HG03521 (cell line): ENCODE data around the gene PARVG.
A peak's percentile ranks its signal among the peaks of the same experiment; 100 is the strongest.

ENCODE experiments used
- ATAC-seq: cut with Tn5 transposase; IDR thresholded peaks from one replicate; pipeline ENCODE4 v1.9.1; 2021; ENCODE audit warnings: mild to moderate bottlenecking, moderate library complexity; ENCODE audit not compliant: unreplicated experiment

PARVG gene

DNA sequence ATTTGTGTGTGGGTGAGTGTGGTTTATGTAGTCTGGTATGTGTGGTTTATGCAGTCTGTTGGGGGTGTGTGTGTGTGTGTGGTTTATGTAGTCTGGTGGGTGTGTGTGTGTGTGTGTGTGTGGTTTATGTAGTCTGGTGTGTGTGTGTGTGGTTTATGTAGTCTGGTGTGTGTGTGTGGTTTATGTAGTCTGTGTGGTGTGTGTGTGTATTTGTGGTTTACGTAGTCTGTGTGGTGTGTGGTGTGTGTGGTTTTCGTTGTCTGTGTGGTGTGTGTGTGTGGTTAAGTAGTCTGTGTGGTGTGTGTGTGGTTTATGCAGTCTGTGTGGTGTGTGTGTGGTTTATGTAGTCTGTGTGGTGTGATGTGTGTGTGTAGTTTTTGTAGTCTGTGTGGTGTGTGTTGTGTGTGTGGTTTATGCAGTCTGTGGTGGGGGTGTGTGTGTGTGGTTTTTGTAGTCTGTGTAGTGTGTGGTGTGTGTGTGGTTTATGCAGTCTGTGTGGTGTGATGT lies 26.2 kb upstream of the PARVG start:
- no peak for ATAC-seq

DNA sequence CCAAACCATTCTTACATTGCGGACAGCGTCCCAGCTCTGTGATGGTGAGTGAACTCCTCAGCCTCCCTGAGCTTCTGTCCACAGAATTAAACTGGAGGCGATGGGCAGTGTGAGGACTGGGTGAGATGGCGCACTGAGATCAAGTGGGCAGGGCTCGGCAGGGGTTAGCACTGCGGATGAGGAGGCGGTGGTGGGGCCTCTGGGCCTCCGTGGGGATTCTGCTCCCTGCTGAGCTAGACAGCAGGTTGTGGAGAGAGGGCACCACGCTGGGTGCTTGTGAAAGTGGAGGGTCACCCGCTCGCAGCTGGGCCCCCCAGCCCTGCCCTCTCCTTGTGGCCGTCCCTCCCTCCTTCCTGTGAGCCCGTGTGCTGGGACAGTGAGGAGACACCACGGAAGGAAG lies 25.6 kb upstream of the PARVG start:
- ATAC-seq: no peak

DNA sequence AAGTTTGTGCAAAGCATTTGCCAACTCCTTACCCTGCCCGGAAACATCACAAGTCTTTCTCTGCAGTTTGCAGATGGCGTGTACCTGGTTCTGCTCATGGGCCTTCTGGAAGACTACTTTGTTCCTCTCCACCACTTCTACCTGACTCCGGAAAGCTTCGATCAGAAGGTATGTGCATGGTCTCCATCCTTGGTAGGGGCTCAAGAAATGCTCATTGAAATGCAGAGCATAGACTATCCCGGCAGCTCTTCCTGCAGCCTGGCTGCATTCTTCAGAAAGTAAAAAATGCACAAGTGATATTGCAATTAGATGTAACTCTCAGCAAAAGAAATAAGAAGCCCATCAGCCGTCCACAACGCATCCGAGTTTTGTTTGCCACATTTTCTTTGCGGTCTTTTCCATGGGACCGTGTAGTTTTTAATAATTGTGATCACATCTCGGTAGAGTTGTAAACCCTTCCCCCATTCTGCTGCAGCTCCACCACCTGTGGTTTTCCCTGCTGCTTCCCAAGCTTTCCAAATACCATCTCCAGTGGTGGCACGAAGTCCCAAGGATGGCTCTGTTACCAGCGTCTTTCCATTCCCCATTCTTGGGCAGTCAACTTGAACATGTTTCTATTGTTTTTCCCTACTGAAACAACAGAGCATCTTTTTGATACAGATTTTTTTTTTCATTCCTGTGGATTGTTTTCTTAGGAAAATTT lies 22.7 kb upstream of the PARVG start:
- no peak for ATAC-seq

DNA sequence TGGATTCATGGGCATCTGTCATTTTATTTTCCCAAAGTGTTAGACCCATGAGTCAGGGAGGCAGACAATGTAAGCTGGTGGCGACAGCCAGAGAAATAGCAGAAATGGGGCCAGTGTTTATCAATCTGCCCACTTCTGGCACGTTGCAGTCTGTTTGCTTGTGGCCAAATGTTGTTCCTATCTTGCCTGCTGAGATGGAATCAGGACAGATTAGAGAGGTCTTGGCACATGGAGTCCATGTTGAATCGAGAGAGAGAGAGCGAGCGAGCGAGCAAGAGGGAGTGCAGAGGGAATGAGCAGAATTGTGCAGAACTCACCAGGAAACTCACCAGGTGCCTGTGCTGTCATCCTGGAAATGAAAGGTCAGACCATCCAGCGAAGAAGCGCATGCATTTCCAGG lies 21.9 kb upstream of the PARVG start:
- ATAC-seq: no peak

DNA sequence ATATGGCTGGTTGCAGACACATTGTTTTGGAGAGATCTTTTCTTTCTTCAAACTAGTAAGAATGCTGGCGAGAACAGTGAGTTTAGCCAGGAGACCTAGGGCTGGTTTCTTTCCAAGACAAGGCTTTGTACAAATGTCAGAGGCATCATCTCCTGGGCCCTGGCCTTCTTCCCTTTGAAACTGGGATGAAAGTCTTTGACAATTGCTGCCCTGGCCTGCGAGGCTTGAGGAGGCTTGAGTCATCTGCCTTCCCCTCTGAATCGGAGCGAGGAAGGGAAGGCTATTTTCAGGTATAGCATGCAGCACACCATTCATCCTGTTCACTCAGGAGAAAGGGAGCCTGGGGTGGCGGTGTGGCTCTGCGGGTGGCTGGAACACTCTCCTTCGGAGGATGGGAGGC lies 21.5 kb upstream of the PARVG start:
- no peak for ATAC-seq

DNA sequence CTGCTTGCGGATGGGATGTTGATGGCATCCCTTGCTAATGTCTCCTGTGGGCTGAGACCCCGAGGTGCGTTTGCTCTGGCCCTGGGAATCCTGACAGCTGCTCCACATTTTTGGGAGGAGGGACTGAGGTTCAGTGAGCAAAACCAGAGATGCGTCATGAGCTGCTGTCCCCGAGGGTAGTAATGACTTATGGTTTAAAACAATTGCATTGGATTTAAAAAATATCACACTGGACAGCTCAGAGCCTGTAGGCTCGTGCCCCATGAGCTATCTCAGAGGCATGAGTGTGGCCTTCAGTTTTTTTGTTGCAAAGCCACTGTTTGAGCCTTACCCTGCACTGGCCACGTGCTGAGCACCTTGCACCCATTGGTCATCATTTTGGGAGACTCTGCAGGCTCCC lies 20.9 kb upstream of the PARVG start:
- no peak for ATAC-seq

DNA sequence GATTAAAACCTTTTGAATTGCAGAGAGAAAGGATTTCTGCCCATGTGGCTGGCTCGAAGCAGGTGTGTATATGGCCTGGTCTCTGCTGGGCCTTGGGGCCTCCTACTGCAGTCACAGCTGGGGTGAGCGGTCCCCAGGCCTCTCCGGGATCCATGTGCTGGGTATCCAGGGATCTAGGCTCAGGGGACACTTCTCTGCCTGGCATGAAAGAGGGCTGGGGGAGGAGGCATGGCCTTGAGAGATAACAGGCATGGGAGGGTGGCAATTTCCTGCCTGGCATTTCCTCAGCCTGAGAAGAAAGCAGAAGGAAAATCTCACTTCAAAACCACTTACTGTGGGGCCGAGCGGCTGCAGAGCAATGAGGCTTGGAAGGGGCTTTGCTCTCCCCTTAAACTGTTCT lies 20.3 kb upstream of the PARVG start:
- no peak for ATAC-seq

DNA sequence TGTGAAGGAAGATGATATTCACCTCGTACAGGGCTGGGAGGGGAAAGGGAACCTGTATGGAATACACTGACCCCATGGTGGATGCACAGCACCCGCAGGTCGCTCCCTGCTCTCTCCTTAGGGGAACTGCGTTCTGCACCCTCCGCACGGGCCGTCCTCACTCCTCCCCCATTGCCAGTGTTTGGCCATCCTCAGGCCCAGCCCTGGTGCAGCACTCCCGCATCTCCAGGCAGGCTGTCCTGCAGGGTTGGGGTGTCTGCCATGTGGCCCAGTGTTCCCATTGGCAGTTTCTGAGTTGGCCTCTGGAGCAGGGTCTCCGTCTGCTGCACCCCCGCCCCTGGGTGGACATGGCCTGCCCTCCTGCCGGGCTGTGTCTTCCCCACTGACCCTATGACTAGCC lies 19.1 kb upstream of the PARVG start:
- ATAC-seq: no peak

DNA sequence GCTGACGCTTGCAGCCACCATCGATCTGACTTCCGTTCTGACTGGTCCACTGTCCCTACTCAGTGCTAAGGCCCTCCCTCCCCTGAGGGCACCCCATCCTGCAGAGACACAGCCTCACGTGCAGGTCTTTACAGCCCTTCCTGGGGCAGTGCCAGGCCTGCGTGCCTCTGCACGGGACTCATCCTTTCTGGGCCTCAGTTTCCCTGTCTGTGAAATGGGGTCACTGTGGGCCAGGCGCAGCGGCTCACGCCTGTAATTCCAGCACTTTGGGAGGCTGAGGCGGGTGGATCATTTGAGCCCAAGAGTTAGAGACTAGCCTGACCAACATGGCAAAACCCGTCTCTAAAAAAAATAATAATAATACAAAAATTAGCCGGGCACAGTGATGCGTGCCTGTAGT lies 17.8 kb upstream of the PARVG start:
- no peak for ATAC-seq

DNA sequence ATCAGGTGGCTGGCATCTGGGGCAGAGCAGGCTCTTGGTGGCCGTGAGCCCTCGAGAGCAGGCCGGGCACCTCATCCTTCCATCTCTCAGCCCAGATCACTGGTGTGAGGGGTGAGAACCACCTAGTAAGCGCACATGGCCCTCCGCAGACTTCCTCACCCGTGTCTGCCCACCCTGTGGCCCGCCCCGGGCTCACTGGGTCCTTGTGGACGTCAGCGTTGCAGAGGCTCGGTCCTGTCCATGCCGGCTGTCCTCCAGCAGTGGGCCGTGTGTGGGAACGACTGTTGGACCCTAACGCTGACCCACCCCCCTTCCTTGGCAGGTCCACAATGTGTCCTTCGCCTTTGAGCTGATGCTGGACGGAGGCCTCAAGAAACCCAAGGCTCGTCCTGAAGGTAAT lies 17.2 kb upstream of the PARVG start:
- no peak for ATAC-seq

DNA sequence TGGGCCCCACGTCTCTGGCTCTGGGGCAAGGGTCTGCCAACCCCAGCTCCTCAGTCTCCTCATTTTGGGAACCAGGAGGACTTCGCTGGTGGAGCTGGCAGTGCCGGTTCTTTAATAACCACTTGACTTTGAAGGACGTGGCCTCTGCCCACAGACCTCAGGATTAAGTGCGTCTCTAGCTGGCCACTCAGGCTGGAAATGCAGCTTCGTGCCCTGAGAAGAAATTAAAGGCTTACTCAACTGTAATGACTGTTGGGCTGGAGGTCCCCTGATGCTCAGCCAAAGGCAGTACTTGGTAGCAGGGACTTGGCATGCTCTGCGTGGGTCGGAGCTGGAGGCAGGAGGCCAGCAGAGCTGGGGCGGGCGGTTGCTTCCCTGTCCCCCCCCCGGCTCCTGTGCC lies 16.7 kb upstream of the PARVG start:
- ATAC-seq: no peak

DNA sequence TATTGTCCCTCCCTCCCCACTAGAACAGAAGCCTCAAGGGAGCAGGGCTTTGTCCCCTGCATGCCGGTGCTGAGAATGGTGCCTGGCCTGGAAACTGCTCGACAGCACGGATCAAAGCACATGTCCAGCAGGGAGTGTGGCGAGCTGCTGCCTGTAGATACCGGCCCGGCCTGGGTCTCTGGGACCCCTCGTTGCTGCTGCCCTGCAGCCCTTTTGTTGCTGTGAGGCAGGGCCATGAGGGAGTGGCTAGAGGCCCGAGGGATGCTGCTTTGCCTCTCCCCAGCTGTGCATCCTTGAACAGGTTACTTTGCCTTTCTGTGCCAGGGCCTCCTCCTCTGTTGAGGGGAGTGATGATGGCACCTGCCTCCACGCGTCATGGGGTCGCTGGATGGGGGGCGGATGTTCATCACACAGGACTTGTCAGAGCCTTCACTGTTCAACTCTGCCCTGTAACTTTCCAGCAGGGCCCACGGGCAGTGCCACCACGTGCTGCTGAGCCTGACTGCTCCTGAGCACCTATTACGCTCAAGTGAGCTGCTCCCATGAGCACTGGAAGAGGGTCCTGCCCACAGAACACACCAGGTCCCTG lies 15.3 kb upstream of the PARVG start:
- ATAC-seq: no peak

DNA sequence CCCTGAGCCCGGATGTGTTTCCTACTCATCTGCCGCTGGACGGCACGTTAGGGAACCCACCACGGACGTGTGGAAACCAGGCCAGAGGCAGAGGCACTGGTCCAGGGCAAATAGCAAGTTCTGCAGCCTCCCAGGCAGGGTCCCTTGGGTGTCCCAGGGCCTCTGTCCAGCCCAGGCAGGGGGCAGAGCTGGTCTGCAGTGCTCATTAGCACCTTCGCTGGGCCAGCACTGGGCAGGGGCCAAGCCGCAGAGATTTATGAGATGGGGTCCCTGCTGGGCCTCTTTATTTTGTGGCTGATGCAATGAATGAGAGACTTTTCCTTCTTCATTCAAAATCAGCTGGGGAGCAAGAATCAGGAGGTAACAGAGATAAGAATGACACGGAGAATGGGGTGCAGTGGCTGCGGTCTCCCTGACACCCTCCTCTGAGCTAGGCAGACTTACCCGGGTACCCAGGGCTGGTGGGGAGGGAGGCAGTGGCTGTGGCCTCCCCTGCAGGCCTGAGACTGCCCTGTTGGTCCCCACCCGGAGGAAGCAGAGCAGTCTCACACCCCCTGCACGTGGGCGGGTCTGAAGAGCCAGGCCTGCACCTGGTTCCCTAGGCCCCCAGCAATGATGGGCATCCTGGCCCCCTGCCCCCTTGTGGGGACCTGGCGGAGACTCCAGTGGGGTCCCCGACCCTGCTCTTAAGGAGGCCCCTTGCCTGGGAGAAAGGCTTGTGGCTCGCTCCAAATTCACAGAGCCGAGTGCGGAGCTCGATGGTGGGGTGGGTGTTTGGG lies 14.0 kb upstream of the PARVG start:
- no peak for ATAC-seq

DNA sequence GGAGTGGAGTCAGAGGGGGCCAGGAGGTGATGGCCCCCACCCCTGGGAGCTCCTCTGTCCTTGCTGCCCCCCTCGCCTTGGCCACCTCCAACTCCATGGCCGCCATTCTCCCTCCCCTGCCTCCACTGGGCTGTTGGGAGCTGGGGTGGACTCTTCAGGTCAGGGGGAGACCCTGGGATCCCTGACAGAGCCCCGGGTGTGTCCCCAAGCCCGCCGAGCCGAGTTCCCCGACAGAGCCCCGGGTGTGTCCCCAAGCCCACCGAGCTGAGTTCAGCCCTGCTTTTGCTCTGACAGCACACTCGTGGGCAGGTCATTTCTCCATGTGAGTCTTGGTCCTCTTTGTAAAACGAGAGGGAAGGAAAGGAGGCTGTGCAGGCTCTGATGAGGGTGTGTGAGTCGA lies 13.2 kb upstream of the PARVG start:
- no peak for ATAC-seq

DNA sequence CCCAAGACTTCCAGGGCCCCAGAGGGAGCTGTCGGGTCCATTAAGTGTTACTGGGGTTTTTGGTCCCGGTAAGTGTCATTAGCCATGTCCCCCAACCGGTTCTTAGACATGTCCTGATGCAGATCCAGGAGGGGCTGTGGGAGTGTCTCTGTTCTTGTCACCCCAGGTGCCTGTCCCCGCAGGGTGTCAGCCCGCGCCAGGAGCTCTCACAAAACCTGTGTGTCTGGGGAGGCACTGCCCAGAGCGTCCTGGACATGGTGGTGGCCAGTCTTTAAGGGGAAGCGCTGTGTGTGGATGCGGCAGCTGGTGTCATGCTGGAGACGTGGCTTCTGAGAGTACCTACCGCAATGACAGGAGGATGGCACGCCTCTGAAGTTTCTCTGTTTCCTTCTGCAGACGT lies 12.5 kb upstream of the PARVG start:
- no peak for ATAC-seq

DNA sequence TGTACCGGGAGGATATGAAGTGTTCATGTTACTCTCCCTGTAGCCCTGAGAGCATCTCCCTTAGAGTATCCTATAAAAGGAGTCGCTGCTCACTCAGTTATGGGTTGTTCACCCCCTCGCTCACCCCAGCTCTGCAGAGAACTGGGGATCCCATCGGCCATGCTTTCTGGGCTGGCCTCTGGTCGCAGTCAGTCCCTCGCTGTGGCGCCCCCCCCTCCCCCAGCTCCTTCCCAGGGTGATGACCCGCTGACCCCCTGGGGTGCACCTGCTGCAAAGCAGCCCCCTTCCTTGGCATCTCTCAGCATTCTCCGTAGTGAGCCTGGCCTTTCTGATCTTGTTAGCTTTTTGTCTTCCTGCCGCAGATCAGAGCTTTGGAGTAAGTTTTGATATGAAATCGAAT lies 10.3 kb upstream of the PARVG start:
- ATAC-seq: no peak

DNA sequence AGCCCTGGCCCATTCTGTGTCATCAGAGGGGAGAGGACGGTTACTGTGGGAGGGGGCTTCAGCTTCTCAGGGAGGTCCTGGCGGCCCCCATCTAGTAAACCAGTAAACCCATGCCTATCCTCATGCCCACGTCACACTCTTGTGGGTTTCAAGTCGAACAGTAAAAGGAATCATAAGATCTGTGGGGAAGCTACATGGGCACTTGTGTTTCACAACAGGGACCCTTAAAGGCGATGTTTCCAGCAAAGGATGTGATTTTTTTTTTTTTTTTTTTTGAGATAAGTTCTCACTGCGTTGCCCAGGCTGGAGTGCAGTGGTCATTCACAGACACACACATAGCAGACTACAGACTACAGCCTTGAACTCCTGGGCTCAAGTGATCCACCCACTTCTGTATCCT lies 9.2 kb upstream of the PARVG start:
- ATAC-seq: no peak

DNA sequence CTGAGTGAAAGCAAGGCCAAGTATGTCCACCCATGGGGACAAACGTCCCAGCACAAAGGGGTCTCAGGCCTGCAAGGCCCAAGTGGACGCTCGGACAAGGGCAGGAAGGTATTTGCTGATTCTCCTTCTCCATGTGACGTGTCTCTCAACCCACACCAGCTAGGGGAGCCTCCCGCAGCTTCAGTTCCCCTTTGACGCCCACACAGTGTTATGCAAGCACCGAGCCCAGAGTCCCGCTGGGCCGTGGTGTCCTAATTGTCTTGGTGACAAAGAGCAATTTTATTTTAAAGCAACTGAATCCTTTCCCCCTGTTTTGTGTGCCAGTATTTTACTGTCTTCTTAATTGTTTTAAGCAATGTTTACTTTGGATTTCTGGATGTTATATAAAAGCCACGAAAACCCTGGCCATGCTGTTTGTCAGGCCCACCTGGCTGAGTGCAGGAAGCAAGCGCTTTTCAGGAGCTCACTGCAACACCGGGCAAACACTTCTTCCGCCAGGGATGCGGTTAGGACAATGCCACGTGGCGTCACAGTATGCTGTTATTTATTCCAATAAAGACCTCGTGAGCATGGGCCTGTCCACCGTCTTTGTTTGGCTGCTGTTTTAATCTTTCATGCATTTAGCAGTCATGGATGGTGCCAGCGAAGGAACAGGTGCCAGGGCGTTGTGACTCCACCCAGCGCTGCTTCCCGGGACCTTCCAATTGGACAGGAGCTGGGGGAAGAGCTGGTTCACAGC lies 8.2 kb upstream of the PARVG start:
- peak; percentile 65 for ATAC-seq

DNA sequence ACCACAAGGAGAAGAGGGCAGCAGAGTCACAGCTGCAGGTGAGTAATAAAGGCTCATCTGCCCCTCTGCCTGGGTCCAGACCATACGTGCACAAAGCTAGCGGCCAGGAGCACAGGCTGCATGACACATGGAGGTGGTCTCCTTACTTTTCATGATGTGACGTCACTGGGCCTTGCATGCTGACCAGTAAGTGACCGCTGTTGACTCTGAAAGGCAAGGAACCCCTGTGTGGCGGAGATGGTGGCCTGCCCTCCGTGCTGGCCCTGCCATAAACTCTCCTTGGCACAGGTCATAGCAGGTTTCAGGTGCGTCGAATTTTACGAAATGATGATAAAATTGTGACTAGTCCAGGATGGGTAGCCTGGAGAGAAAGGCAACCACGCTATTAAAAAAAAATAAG lies 7.6 kb upstream of the PARVG start:
- no peak for ATAC-seq

DNA sequence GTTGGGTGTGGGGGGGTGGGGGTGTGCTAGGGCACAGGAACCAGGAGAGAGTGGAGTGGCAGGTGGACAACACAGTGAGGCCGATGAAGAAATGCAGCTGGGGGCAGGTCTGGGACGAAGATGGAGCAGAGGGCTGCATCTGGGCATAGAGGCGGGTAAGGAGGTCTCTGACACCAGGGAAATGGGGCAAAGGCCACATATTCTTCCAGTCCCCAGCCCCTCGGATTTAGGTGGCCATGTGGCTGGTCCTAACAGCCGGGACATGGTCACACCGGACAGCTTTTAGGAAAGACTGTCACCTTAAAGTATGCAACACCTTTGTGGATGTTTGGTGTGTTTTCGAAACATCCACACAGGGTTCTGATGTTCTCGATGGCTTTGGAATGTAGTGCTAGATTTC lies 5.0 kb upstream of the PARVG start:
- ATAC-seq: no peak

DNA sequence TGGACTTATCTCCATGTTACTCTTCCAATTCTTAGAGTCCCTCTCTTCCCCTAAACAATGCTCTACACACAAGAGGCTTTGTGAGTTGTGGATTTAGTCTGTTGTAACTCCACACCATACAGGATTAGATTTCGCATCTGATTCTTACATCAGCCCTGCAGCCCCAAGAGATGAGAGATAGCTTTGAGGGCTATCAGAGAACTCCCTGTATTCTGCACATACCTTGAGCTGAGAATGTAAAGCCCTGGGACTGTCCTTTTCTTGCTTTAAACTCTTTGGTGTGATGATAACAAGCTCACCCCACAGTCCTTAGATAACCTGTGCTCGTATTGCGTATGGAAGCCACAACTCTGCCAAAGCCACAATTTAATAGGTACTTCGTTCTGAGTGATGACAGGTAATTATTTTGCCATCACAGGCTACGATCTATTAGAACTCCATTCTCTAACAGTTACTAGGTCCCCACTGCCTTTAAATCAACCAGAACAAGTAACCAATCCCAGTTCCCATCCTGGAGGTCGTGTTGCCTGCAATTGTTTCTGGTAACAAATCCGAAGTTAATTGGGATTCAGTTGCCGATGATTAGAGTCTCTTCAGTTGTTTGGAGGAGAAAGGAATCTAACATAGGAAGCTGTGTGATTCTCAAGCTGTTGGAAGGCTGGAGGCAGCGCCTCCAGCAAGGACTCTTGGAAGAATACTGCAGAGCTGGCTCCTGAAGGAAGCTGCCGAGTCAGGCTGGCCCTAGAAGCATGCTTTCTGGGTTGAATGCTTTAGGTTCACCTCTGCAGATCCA lies 1.3 kb upstream of the PARVG start:
- no peak for ATAC-seq
